GM12875 (cell line): ENCODE results near the gene FRMD3.

Experiments used
- H3K4me3 ChIP-seq: one replicate; pipeline ENCODE4 v1.5.1; 2011; ENCODE audit warnings: low read depth, low read length, control low read depth
- TF ChIP-seq, protein P1 (sequence below): IDR thresholded peaks from 2 replicates; pipeline ENCODE4 v1.5.1; 2011; ENCODE audit warnings: low read depth, mild to moderate bottlenecking, control low read depth, inconsistent platforms, low read length, moderate library complexity, borderline replicate concordance; ENCODE audit not compliant: insufficient read depth

Gene FRMD3

DNA sequence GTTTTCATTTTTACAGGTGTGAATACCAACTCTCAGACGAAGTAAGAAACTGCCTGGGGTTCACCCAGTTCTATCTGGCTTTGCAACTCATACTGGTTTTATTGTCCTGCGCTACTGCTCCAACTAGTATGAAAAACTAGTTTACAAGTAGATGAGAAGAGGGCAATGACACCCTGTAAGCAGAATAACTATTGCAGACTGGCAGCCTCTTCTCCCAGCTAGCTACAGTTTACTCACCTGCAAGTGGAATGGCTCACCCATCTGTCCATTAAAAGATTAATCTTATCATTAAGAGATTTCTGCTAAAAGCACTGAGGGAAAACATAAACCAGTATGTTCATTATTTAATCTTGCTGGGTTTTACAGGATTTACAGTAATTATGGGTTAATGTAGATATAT, 113.4 kb downstream of the FRMD3 start:
- TF ChIP-seq, protein P1, sequence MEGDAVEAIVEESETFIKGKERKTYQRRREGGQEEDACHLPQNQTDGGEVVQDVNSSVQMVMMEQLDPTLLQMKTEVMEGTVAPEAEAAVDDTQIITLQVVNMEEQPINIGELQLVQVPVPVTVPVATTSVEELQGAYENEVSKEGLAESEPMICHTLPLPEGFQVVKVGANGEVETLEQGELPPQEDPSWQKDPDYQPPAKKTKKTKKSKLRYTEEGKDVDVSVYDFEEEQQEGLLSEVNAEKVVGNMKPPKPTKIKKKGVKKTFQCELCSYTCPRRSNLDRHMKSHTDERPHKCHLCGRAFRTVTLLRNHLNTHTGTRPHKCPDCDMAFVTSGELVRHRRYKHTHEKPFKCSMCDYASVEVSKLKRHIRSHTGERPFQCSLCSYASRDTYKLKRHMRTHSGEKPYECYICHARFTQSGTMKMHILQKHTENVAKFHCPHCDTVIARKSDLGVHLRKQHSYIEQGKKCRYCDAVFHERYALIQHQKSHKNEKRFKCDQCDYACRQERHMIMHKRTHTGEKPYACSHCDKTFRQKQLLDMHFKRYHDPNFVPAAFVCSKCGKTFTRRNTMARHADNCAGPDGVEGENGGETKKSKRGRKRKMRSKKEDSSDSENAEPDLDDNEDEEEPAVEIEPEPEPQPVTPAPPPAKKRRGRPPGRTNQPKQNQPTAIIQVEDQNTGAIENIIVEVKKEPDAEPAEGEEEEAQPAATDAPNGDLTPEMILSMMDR: no peak
- no peak overlapping the region for H3K4me3 ChIP-seq

- TF ChIP-seq, protein P1: no peak
- no peak overlapping the region for H3K4me3 ChIP-seq
Observed at GRCh38 chr9:83423815-83424707, 114.1 kb downstream of the FRMD3 start.

DNA sequence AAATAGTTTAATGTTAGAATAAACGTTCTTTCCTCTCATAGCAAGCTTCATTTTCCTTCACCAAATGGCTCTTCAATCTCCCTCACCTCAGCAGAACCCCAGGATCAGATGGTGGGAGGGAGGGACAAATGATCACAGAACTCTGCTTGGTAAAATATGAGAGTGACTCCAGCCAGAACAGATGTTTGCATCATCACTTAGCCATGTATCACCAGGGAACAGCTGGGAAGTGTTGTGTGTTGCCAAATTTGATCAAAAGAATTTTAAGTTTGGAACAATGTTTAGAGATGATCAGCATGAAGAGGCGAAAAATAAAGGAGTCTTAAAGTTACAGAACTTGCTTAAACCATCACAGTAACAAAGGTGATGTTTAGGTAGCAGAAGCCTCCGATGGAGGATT, 115.7 kb downstream of the FRMD3 start:
- TF ChIP-seq, protein P1: no peak
- H3K4me3 ChIP-seq: no peak overlapping the region

DNA sequence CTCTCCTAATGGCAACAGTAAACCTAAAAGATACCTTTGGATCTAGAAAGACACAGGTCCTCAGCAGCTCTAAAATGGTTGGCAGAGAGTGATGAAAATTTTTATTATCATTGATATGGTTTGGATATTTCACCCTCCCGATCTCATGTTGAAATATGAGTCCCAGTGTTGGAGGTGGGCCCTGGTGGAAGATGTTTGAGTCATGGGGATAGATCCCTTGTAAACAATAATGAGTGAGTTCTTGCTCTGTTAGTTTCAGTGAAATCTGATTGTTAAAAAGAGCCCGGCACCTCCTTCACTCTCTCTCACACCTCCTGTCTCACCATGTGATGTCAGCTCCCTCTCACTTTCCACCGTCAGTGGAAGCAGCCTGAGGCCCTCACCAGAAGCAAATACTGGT, 117.7 kb downstream of the FRMD3 start:
- no peak overlapping the region for H3K4me3 ChIP-seq
- TF ChIP-seq, protein P1: no peak

- H3K4me3 ChIP-seq: no peak overlapping the region
- TF ChIP-seq, protein P1: no peak
Observed at GRCh38 chr9:83419961-83420360, 118.2 kb downstream of the FRMD3 start.

GRCh38 chr9:83418283-83418682, 119.9 kb downstream of the FRMD3 start:
- H3K4me3 ChIP-seq: no peak overlapping the region
- TF ChIP-seq, protein P1: no peak

DNA sequence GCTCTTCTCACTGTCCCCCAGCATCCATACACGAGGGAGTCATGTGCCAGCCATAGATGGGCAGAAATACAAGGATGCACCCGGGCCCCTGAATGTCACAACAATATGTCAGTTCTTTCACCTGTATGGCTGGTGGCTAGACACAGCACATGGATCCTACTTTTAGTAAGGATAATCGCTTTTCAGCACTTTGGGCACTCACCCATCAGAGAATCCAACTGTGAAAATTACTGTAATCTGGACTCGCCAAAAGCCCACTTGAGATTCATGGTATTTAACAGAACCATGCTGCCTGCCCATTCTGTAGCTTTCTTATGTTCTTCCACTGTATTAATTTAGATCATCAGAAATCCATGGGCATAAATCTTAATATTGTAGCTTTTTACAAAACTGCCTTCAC, 124.8 kb downstream of the FRMD3 start:
- H3K4me3 ChIP-seq: no peak overlapping the region
- TF ChIP-seq, protein P1: no peak
